NCI-H1694 (cell line): Measurements from ENCODE around the gene ARL8A.
"Not testable (repeated sequence)": the region's sequence is repeated elsewhere in the genome, so short reads cannot be mapped to it uniquely, and the experiment has no call there.

Experiments used
- DNase-seq: peaks from one replicate; lab custom pipeline; 2025; lab: John Stamatoyannopoulos, UW

The ARL8A gene

GRCh38 chr1:202144402-202145067 is at the start of gene ARL8A:
ARL8A (minus strand) TSS chr1:202144737; CDS start chr1:202144572, 165 bp downstream.
- DNase-seq, result peak; percentile 15

DNA sequence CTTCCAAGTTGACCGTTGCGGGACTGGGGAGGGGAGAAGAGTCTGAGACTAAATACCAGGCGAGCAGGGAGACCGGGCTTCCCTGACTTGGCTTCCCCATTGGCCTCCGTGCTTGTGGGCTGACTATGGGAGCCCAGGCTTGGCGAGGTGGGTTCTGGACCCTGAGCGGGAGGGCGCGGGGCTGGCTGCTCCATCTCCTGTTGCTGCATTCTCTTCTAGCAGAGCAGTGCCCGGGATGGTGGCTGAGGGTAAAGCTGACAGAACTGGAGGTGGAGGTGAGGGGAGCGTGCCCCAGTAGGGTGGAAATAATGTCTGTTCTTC is 49.8 kb upstream of the ARL8A start:
- DNase-seq, result no peak

DNA sequence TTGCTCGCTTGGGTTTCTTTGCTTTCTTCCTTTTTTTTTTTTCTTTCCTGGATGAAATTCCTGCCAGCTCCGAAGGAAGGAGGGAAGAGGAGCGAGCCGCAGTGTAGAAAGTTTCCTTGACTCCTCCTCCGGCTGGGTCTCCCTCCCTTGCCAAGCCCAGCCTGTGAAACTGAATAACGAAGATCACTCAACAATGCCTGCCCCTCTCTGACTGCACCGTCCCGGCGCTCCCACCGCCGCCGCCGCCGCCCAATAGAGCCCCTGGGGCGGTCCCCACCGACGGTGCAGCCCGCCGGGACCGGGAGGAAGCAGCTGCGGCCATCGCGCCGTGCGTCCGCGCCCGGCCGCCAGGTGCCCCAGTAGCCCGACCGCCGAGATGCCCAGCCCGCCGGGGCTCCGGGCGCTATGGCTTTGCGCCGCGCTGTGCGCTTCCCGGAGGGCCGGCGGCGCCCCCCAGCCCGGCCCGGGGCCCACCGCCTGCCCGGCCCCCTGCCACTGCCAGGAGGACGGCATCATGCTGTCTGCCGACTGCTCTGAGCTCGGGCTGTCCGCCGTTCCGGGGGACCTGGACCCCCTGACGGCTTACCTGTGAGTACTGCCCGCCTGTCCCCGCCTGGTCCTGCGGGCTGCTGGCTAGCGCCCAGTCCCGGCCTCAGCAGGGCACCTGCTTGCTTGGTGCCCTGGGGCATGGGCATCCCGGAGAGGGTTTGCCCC is 49.2 kb upstream of the ARL8A start, which contains the start of gene LGR6:
Gene LGR6 (plus strand): TSS at position 186 of the 714 bp plus-strand sequence. CDS start 191 bp downstream, at position 377.
- DNase-seq, result no peak

- peak; percentile 63 for DNase-seq
Measured at GRCh38 chr1:202192770-202193613, 48.5 kb upstream of the ARL8A start.

GRCh38 chr1:202191391-202191790 is 46.9 kb upstream of the ARL8A start:
- not testable (repeated sequence) for DNase-seq

DNA sequence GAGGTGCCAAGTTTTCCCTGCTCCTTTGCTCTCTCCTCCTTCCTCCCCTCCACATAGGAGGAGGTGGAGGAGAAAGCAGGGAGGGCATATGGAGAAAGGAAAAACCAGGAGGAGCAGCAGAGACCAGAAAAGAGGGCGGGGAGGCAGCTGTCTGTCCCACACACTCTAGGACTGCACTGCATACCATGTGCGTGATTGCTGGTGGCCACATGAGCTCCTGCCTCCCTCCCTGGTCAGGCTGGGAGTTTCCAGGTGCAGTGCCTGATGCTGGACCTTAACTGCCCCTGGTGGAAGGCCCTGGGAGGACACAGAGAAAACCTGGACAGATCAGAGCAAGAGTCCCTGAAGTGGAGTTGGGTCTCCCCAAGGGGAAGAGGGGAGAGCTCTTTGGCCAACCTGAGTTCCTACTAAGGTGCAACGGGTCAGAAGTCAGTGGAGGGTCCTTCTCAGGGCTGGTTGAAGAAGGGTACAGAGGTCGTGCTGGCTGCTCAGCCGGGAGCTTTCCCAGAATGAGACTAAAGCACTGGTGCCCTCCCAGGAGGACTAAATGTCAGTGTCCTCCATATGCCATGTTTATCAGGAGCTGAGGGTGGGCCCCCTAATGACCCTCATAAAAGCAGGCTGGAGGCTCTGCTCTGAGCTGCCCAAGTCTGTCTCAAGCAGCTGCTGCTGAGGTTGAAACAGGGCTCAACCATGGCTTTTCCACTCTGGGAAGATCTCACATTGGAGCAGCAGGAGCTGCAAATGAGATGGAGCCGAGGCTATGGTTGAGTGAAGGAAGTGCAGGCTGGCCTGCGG is 45.6 kb upstream of the ARL8A start:
- DNase-seq, result no peak

DNA sequence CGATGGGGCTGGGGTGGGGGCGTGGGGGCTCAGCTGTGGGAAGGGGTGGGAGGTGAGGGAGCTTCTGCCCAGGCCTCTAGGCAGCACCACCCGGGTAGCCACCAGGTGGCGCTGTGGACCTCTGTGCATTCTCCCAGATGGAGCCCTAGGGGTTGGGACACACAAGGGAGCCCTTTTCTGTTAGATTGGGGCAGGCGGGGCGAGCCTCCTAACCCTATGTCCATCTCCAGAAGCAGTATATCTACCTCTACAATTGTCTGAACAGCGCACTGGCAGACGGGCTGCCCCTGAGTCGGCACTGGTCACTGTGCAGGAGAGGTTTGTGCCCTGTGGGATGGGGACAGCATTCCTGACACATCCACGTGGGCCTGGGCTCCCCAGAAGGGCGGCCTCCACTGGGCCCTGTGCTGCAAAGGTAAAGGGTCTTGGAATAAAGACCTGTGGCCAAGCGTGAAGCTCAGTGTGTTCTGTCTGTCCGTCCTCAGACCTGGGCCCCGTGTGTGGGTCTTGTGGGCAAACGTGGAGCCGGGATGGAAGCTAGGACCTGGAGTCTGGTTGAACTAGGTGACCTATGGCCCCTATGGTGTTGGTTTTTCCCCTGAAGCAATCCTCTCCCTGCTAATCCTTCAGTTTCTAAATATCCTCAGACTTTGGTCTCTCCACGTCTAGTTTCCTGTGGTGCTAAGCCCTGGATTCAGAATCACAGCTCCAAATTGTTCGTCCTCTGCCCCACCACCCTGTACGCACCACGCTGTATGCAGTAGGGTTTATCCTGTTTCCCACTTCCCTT is 44.7 kb upstream of the ARL8A start:
- DNase-seq, result peak; percentile 83

DNA sequence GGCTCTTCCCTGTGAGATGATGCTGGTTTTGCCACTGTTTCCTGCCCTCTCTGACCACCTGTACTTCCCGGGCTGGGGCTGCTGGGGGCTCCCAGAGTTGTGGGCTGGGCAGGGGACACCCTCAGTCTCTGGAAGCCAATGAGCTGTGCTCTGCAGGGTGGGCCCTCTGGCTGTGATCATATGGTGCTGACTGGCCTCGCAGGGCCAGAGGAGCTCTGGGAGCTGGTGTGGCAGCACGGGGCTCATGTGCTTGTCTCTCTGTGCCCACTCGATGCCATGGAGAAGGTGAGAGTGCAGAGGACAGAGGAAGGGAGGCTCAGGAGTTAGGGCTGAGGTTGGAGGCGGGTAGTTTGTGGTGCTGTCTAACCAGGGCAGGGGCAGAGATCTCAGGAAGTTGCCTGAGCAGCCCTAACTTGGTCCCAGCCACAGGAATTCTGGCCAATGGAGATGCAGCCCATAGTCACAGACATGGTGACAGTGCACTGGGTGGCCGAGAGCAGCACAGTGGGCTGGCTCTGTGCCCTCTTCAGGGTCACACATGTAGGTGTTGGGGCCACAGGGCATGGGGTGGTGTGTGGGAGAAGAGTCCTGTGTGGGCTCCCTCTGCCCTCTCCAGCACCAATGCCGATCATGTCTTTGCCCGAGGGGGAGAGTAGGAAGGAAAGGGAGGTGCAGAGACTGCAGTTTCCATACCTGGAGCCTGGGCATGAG is 43.3 kb upstream of the ARL8A start:
- no peak for DNase-seq

DNA sequence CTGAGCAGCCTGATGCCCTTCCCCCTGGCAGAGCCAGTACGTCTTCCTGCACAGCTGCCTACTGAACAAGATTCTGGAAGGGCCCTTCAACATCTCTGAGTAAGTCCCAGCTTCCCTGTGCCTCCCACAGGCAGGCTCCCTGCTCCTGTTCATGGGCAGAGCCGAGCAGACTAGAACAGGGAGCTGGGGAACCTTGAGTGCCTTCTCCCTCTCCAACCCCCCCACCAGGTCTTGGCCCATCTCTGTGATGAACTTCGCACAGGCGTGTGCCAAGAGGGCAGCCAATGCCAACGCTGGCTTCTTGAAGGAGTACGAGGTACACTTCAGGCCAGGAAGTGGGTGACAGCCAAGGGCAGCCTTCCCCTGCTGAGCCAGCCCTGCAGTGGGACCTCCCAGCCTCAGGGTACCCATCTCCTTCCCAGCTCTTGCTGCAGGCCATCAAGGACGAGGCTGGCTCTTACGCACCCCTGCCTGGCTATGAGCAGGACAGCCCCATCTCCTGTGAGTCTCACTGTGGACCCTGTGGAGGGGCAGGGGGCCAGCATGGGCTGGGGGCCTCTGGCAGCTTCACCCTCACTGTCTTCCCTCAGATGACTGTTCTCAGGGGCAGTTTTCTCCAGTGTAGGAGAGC is 42.6 kb upstream of the ARL8A start:
- no peak for DNase-seq

DNA sequence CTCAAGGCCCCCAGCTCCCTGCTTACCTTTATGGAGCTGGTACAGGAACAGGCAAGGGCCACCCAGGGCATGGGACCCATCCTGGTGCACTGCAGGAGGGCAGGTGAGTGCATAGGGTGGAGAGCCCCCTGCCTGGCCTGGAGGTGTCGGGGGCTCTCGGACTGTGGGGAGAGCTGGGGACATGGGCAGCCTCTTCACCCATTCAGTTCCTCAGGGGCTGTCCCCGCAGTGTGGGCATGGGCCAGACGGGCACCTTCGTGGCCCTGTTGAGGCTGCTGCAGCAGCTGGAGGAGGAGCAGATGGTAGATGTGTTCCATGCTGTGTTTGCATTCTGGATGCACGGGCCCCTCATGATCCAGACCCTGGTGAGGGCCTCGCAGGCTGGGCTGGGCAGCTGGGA is 41.8 kb upstream of the ARL8A start:
- no peak for DNase-seq

DNA sequence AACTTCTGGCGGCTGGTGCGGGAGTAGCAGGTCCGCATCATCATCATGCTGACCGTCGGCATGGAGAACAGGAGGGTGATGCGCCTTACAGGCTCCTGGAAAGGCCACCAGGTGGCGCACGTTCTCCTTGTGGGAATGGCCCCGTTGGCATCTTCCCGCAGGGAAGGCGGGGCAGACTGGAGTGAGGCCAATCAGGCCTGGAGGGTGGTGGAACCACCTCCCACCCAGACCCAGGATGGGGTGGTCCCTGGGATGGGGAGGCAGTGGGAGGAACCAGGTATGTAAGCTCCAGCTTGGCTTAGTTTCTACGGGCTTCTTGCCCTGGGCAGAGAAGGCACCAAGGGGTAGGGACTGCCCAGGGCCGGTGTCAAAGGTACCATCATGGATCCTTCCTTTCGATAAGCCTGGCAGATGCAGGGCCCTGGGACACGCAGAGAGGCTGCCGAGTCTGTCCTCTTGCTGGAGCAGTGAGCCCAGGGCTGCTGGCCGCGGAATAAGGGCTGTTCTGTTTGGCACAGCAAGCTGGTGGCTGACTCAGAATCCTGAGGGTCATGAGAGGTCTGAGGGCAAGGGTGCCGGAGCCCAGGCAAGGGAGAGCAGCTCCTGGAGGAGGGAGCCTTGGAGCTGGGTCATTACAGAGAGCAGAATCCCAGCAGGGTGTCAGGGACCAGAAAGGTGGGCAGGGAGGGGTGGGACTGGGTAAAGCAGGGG is 40.4 kb upstream of the ARL8A start:
- DNase-seq, result peak; percentile 91

- no peak for DNase-seq
Measured at GRCh38 chr1:202182040-202182877, 37.7 kb upstream of the ARL8A start.

GRCh38 chr1:202181586-202181985 is 37.0 kb upstream of the ARL8A start:
- no peak for DNase-seq

- DNase-seq, result not testable (repeated sequence)
Measured at GRCh38 chr1:202180751-202181139, 36.2 kb upstream of the ARL8A start.

GRCh38 chr1:202179828-202180750 is 35.6 kb upstream of the ARL8A start:
- DNase-seq, result no peak

DNA sequence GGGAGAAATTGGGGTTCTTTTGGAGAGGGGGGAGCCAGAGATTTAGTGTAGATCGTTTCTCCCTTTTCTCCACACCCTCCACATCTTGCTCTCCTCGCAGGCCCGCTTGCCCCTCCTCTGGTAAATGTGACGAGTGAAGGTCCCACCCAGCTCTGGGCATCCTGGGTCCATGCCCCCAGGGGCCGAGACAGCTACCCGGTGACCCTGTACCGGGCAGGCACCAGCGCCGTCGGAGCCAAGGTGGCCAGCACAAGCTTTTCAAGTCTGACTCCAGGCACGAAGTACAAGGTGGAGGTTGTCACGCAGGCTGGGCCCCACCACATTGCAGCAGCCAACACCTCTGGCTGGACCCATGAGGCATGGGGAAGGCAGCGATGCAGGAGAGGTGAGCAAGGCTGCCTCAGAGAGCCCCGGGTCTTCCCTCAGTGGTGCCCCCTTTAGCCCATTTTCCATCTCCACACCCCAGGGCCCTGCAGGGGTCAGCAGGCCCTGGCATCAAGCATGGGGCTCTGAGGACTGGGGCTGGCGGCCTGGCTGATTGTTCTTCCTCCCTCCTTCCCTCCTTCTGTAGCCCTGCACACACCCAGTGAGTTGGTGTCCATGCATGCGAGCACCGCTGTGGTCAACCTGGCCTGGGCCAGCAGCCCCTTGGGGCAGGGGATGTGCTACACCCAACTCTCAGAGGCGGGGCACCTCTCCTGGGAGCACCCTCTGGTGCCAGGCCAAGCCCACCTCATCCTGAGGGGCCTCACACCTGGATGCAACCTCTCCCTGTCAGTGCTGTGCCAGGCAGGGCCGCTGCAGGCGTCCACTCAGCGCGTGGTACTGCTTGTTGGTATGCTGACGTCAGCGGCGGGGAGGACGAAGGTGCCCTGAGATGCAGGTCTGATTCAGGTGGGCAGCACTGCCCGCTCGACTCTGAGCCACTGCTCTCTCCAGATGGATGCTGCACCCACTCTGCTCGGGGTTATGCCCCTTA is 32.7 kb upstream of the ARL8A start:
- DNase-seq, result no peak
